HUES6 (cell line): ENCODE data around the gene CCDC43.
"Not testable (repeated sequence)": the region's sequence is repeated elsewhere in the genome, so short reads cannot be mapped to it uniquely, and the experiment has no call there.

Experiments used
- H3K27ac ChIP-seq: 2 replicates; pipeline ENCODE4 v1.7.0; 2013; ENCODE audit warnings: low read depth, mild to moderate bottlenecking, low read length, inconsistent platforms
- H3K27me3 ChIP-seq: 2 replicates; pipeline ENCODE4 v1.6.1; 2013; ENCODE audit warnings: low read length; ENCODE audit not compliant: control insufficient read depth, insufficient read depth
- H3K36me3 ChIP-seq: 2 replicates; pipeline ENCODE4 v1.6.1; 2013; ENCODE audit warnings: low read length; ENCODE audit not compliant: control insufficient read depth, insufficient read depth
- H3K4me1 ChIP-seq: 2 replicates; pipeline ENCODE4 v1.6.1; 2013; ENCODE audit warnings: low read length; ENCODE audit not compliant: control insufficient read depth, insufficient read depth
- H3K4me3 ChIP-seq: 2 replicates; pipeline ENCODE4 v1.5.1; 2013; ENCODE audit warnings: low read depth, low read length
- H3K9ac ChIP-seq: one replicate; pipeline ENCODE4 v1.6.1; 2013; ENCODE audit warnings: mild to moderate bottlenecking, low read length
- H3K9me3 ChIP-seq: 2 replicates; pipeline ENCODE4 v1.6.1; 2013; ENCODE audit warnings: low read depth, low read length; ENCODE audit not compliant: control insufficient read depth, insufficient read depth

CCDC43 gene

DNA sequence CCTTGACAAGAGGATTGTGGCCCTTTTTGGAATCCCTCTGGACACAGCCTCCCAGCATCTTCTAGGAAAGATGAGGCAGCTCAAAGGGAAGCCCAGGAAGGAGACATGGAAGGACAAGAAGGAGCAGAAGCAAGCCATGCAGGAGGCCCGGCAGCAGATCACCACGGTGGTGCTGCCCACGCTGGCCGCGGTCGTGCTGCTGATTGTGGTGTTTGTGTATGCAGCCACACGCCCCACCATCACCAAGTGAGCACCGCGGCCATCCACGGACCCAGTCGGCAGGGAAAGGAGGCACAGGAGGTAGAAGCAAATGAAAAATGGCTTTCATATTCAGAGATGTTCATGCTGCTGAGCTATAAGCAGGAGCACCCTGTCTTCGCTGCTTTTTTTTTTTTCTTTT is 44.2 kb downstream of the CCDC43 start:
- H3K9ac ChIP-seq = no peak overlapping the region
- no peaks in the 10 kb centered on the region for H3K9me3 ChIP-seq
- no peak overlapping the region for H3K4me3 ChIP-seq
- no peaks in the 10 kb centered on the region for H3K36me3 ChIP-seq
- no peak overlapping the region for H3K27ac ChIP-seq
- H3K27me3 ChIP-seq = no peaks in the 10 kb centered on the region
- H3K4me1 ChIP-seq = no peaks in the 10 kb centered on the region

DNA sequence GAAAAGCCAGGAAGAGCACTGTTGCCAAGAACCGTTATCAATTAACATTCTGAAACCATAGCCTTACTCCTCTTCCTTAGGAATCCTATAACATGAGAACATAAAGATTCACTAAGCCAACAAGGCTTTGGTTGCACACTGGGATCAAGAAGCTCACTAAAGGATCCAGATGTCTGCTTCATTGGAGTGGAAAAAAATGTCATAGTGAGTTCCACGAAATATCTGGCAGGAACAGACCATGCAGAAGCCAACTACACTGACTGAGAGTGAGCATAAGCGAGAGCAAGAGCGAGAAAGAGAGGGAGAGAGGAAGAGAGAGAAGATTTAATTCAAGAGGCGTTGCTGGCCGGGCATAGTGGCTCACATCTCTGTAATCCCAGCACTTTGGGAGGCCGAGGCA is 46.7 kb downstream of the CCDC43 start:
- Histone ChIP-seq H3K36me3 (no peaks in the 10 kb centered on the region), H3K27me3 (no peaks in the 10 kb centered on the region), H3K9ac (no peak overlapping the region), H3K4me3 (no peak overlapping the region), H3K9me3 (no peaks in the 10 kb centered on the region), H3K4me1 (no peaks in the 10 kb centered on the region), H3K27ac (no peak overlapping the region)

DNA sequence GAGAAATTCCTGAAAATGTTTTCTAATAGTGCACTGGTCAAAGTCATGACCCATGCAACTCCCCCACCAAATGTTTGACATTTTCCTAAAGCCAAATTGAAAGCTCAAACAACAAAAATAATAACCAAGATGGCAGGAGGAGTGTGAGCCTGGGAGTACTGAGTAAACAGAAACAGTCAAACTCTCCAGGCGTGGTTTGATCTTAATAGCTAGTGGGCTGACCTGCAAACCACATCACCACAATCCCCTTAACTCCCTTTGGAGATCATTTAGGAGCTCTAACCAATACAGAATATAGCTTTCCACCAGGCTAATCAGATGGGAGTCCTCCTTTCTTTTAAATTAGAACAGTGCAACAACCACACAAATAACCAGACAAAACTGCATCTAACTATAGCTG is 52.5 kb downstream of the CCDC43 start:
- Histone ChIP-seq H3K27ac (no peak overlapping the region), H3K9me3 (no peaks in the 10 kb centered on the region), H3K27me3 (no peaks in the 10 kb centered on the region), H3K4me1 (no peaks in the 10 kb centered on the region; the same call in 1 of the 2 replicates), H3K36me3 (no peaks in the 10 kb centered on the region), H3K4me3 (no peak overlapping the region), H3K9ac (no peak overlapping the region)

DNA sequence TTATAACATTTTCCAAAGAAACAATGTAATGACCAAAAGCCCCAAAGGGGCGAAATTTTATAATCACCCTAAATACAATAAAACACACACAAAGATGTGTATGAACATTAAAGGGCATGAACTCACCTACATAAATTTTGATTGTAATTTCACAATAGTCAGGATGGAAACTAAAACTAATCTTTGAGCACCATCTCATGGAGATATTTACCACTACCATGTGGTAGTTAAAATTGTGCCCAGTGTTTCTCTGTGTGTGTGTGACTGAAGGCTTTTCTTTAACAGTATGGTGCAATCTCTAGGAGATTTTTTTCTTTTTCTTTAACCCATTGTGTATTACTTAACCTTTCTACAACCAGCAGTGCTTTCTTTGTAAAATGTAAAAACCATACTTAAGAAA is 53.0 kb downstream of the CCDC43 start:
- H3K27ac ChIP-seq = no peak overlapping the region
- H3K4me1 ChIP-seq = no peaks in the 10 kb centered on the region; the same call in 1 of the 2 replicates
- no peak overlapping the region for H3K4me3 ChIP-seq
- H3K9me3 ChIP-seq = no peaks in the 10 kb centered on the region
- no peak overlapping the region for H3K9ac ChIP-seq
- no peaks in the 10 kb centered on the region for H3K27me3 ChIP-seq
- H3K36me3 ChIP-seq = no peaks in the 10 kb centered on the region

GRCh38 chr17:44634401-44634800 is 55.2 kb downstream of the CCDC43 start:
- H3K9ac ChIP-seq, H3K4me1 ChIP-seq, H3K36me3 ChIP-seq, H3K4me3 ChIP-seq, H3K27me3 ChIP-seq, H3K27ac ChIP-seq, H3K9me3 ChIP-seq: not testable (repeated sequence)

- Histone ChIP-seq H3K27me3 (no peaks in the 10 kb centered on the region), H3K4me3 (no peak overlapping the region), H3K9ac (no peak overlapping the region), H3K36me3 (no peaks in the 10 kb centered on the region), H3K4me1 (peaks cover 1% of the 10 kb centered on the region), H3K9me3 (no peaks in the 10 kb centered on the region), H3K27ac (no peak overlapping the region)
Observed at GRCh38 chr17:44633998-44634397, 55.6 kb downstream of the CCDC43 start.

DNA sequence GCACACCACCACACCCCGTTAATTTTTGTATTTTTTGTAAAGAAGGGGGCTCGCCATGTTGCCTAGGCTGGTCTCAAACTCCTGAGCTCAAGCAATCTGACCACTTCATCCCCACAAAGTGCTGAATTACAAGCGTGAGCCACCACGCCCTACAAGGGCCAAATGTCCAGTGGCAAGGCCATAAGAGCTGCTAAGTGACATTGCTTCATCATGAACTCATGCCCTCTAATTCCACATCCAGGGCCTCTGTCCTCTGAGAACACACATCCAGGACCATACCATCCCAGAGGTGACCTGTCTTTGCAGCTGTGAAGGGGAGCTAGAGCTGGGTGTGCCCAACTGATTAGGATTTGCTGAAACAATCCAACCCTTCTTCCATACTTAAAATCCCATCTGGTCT is 58.9 kb downstream of the CCDC43 start:
- H3K27me3 ChIP-seq = no peaks in the 10 kb centered on the region
- H3K27ac ChIP-seq = no peak overlapping the region
- H3K9ac ChIP-seq = no peak overlapping the region
- H3K4me1 ChIP-seq = peaks cover 21% of the 10 kb centered on the region
- no peaks in the 10 kb centered on the region for H3K36me3 ChIP-seq
- H3K9me3 ChIP-seq = no peaks in the 10 kb centered on the region
- H3K4me3 ChIP-seq = no peak overlapping the region

DNA sequence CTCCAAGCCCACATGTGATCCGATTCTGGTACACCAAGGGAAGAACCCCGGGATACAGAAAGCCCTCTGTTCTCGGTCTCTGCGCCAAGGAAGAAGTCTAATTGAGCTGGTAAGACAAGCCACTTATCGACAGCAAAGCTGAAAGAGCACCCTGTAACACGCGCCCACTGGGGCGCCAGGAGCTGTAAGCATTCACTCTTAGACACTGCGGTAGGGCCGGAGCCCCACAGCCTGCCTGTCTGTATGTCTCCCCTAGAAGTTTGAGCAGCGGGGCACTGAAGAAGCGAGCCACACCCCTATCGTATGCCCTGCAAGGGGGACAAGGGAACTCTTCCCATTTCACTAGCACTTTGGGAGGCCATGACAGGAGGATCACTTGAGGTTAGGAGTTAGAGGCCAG is 60.3 kb downstream of the CCDC43 start:
- H3K4me1 ChIP-seq = peaks cover 21% of the 10 kb centered on the region
- H3K4me3 ChIP-seq = no peak overlapping the region
- H3K36me3 ChIP-seq = no peaks in the 10 kb centered on the region
- H3K27me3 ChIP-seq = no peaks in the 10 kb centered on the region
- no peak overlapping the region for H3K27ac ChIP-seq
- no peak overlapping the region for H3K9ac ChIP-seq
- no peaks in the 10 kb centered on the region for H3K9me3 ChIP-seq

DNA sequence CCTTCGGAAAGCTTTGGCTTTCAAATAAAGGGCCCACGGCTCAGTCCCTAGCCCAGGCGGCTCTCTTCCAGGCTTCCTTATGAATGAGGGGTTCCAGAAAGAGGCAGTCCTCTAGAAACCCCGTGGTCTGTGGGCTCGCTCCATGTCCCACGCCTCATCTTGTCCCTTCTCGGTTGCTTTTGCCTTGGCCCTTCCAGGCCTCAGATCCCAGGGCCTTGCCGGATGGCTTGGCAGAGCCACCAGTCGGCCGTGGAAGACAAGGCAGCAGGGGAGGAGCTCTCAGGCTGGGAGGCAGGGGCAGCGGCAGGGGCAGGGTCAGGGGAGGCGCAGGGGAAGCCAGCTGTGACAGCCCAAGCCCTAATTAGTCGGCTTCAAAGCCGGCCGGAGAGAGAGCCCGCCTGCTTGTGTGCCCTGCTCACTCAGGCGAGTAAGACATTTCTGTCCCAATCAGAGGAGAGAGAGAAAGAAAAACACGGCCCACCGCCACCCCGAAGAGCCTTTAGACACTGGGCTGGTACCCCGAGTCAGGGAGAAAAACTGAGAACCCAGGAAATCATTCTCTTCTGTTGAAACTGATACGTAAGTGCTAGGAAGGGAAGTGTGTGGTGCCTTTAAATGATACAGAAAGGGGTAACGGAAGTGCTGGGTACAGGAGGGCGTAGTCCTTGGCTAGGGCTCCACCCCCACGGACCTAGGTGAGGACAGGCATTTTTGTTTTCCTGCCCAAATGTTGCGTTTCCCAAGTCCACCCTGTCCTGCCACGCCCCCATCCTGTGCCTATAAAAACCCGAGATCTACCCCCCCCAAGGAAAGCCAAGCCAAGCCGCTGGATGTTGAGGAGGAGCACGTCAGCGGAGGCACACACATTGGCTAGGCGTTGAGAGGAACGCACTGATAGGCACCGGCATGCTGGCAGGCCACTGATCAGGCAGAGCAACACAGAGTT is 61.1 kb downstream of the CCDC43 start:
- Histone ChIP-seq H3K9me3 (no peaks in the 10 kb centered on the region), H3K4me3 (peak overlapping the region; percentile 30; the same call in 1 of the 2 replicates), H3K36me3 (no peaks in the 10 kb centered on the region), H3K27ac (no peak overlapping the region), H3K27me3 (no peaks in the 10 kb centered on the region), H3K4me1 (peaks cover 21% of the 10 kb centered on the region), H3K9ac (peak overlapping the region; percentile 45)

DNA sequence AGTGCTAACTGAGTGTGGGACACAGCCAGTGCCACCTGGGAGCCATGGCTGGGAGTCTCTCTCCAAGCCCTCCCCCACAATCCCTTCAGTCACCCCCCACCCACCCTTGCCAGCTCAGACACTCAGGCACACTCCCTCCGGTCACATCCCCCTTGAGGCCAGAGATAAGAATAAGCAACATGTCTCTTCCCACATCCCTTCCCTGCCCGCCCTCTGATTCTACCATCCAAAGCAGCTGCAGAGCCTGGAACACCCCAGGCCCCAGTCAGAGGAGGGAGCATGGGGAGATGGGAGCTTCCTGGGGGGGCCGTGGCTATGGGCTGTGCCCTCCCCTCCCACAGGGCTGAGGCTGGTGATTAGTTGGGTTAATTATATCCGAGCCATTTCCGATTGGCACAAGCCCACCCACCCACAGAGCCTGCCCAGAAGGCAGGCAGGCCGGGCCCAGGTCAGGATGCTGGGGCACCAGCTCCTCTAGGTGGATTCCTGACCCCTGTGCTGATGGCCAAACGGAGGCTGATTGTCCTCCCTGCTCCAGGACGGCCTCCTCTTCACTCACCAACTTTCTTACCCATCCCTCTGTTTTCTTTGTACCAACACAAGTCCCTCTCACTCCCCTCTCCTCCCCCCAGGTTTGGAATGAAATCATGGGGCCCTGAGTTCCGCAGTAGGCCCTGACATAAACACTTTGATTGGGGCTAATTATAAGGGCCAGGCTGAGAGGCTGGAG is 61.9 kb downstream of the CCDC43 start:
- H3K27me3 ChIP-seq = no peaks in the 10 kb centered on the region
- no peak overlapping the region for H3K4me3 ChIP-seq
- no peaks in the 10 kb centered on the region for H3K36me3 ChIP-seq
- peaks cover 5% of the 10 kb centered on the region; the same call in 1 of the 2 replicates for H3K9me3 ChIP-seq
- no peak overlapping the region for H3K27ac ChIP-seq
- peaks cover 21% of the 10 kb centered on the region for H3K4me1 ChIP-seq
- H3K9ac ChIP-seq = peak overlapping the region; percentile 45
